GM12878 (cell line): ENCODE data around the gene DNAJB6. TPM values are rescaled to one million over a fixed set of nuclear protein-coding genes. Genes with fewer than 3 reads are reported as not detected.

Experiments
- ATAC-seq: fragments of 200-7000 bp; cut with Tn5 transposase; 3 replicates; pipeline ENCODE4 v1.9.1; 2020; ENCODE audit warnings: mild to moderate bottlenecking, moderate library complexity
- BruUV-seq: library from RNA; stranded (reverse); fragments of 400-500 nt; replicated peaks from 2 replicates; lab custom pipeline; 2021; lab: Mats Ljungman, UMichigan
- CTCF ChIA-PET: fragments of 300-600 bp; sonication (Branson Sonifier 250); formaldehyde crosslinking; extraction: SDS; loops from one replicate; lab custom pipeline; 2021; ENCODE audit warnings: inconsistent platforms; lab: Yijun Ruan, JAX
- POLR2A ChIA-PET: fragments of 350-600 bp; formaldehyde crosslinking; extraction: SDS; loops from one replicate; lab custom pipeline; 2021; ENCODE audit warnings: inconsistent platforms; lab: Charles Lee
- RAD21 ChIA-PET: fragments of 300-600 bp; sonication (Branson Sonifier 250); formaldehyde crosslinking; loops from one replicate; lab custom pipeline; 2023; ENCODE audit warnings: antibody characterized with exemption; ENCODE audit not compliant: unreplicated experiment; lab: Charles Lee
- SMC1A ChIA-PET: fragments of 300-600 bp; sonication (Branson Sonifier 250); formaldehyde crosslinking; loops from one replicate; lab custom pipeline; 2023; ENCODE audit not compliant: unreplicated experiment, uncharacterized antibody; lab: Charles Lee
- DNase-seq: peaks from one replicate; pipeline ENCODE4 v3.0.0-alpha.2; 2011; ENCODE audit warnings: low read depth, low spot score
- FAIRE-seq: peaks from 3 replicates; lab custom pipeline; 2011; peaks lifted over from hg19 to GRCh38; lab: Jason Lieb, UNC
- H2AFZ ChIP-seq: 2 replicates; pipeline ENCODE4 v1.6.0; 2011; ENCODE audit warnings: low read depth, low read length, control low read depth; ENCODE audit not compliant: control insufficient read depth
- H3K27ac ChIP-seq: 2 replicates; pipeline ENCODE4 v1.5.1; 2011; ENCODE audit warnings: control low read depth; ENCODE audit not compliant: control insufficient read depth, insufficient read depth
- H3K27me3 ChIP-seq, 2 experiments: replicated peaks in 1 of 2; 2 replicates each; pipeline versions ENCODE4 v1.6.0 to v1.6.1; 2011; ENCODE audit warnings: low read length in 1 of 2; ENCODE audit not compliant: control insufficient read depth in 2 of 2, insufficient read depth in 2 of 2
- H3K36me3 ChIP-seq, 2 experiments: 2 replicates each; pipeline ENCODE4 v1.5.1; 2011; ENCODE audit warnings: low read length in 1 of 2; ENCODE audit not compliant: control insufficient read depth in 2 of 2, insufficient read depth in 2 of 2
- H3K4me1 ChIP-seq: 2 replicates; pipeline ENCODE4 v1.6.1; 2011; ENCODE audit warnings: mild to moderate bottlenecking, low read length, moderate library complexity, mixed read lengths; ENCODE audit not compliant: control insufficient read depth, insufficient read depth
- H3K4me2 ChIP-seq: 2 replicates; pipeline ENCODE4 v1.6.0; 2011; ENCODE audit warnings: control low read depth; ENCODE audit not compliant: control insufficient read depth, insufficient read depth
- H3K4me3 ChIP-seq: fragments of 200-600 bp; sonication (generic); 2 replicates; pipeline ENCODE4 v1.5.1; 2016
- H3K79me2 ChIP-seq: 2 replicates; pipeline ENCODE4 v1.6.0; 2011; ENCODE audit warnings: low read length; ENCODE audit not compliant: control insufficient read depth, insufficient read depth
- H3K9ac ChIP-seq: 2 replicates; pipeline ENCODE4 v1.8.0; 2011; ENCODE audit warnings: low read length, control low read depth, mixed read lengths; ENCODE audit not compliant: control insufficient read depth, insufficient read depth
- H3K9me3 ChIP-seq: replicated peaks from 3 replicates; pipeline ENCODE4 v1.5.1; 2011; ENCODE audit warnings: mild to moderate bottlenecking, low read length; ENCODE audit not compliant: control insufficient read depth, insufficient read depth
- H4K20me1 ChIP-seq: 2 replicates; pipeline ENCODE4 v1.6.0; 2011; ENCODE audit not compliant: control insufficient read depth, insufficient read depth
- CBFB ChIP-seq: IDR thresholded peaks from 2 replicates; pipeline ENCODE4 v1.6.1; 2016; ENCODE audit warnings: antibody characterized with exemption, low read depth
- CHD4 ChIP-seq: fragments of 200-600 bp; sonication (generic); IDR thresholded peaks from 2 replicates; pipeline ENCODE4 v1.6.1; 2016; ENCODE audit warnings: mild to moderate bottlenecking
- LARP7 ChIP-seq: fragments of 450-650 bp; IDR thresholded peaks from 2 replicates; pipeline ENCODE4 v1.6.1; 2017; ENCODE audit warnings: mild to moderate bottlenecking
- MEF2B ChIP-seq: fragments of 450-650 bp; IDR thresholded peaks from 2 replicates; pipeline ENCODE4 v1.6.1; 2018; ENCODE audit warnings: mild to moderate bottlenecking, moderate library complexity; ENCODE audit not compliant: partially characterized antibody, poor library complexity, severe bottlenecking
- NFXL1 ChIP-seq: fragments of 450-650 bp; IDR thresholded peaks from 2 replicates; pipeline ENCODE4 v1.6.1; 2017; ENCODE audit warnings: antibody characterized with exemption, mild to moderate bottlenecking, borderline replicate concordance
- SIN3A ChIP-seq: IDR thresholded peaks from 2 replicates; pipeline ENCODE4 v1.6.1; 2012; ENCODE audit warnings: low read depth, low read length, improper control_type of control experiment
- SMAD5 ChIP-seq: IDR thresholded peaks from 2 replicates; pipeline ENCODE4 v1.6.1; 2016; ENCODE audit warnings: antibody characterized with exemption, low read depth
- SREBF2 ChIP-seq: IDR thresholded peaks from 2 replicates; pipeline ENCODE4 v1.6.1; 2012; ENCODE audit warnings: mild to moderate bottlenecking, low read length
- SRF ChIP-seq, 2 experiments: IDR thresholded peaks; 2 replicates each; pipeline ENCODE4 v1.6.1; 2011; ENCODE audit warnings: low read depth in 2 of 2, low read length in 2 of 2, mild to moderate bottlenecking in 1 of 2, moderate library complexity in 1 of 2
- SUPT20H ChIP-seq: IDR thresholded peaks from 2 replicates; pipeline ENCODE4 v1.6.1; 2011; ENCODE audit warnings: low read depth, mild to moderate bottlenecking, low read length, moderate library complexity, borderline replicate concordance; ENCODE audit not compliant: control insufficient read depth
- TCF7 ChIP-seq: IDR thresholded peaks from 2 replicates; pipeline ENCODE4 v1.6.1; 2014; ENCODE audit warnings: antibody characterized with exemption, borderline replicate concordance
- YBX1 ChIP-seq: fragments of 450-650 bp; IDR thresholded peaks from 2 replicates; pipeline ENCODE4 v1.6.1; 2016; ENCODE audit warnings: antibody characterized with exemption
- ZNF622 ChIP-seq: fragments of 450-650 bp; IDR thresholded peaks from 2 replicates; pipeline ENCODE4 v1.6.1; 2017; ENCODE audit warnings: mild to moderate bottlenecking, inconsistent platforms
- WGBS: methylation state at CpG from one replicate; pipeline ENCODE4 v1.1.6; 2016; ENCODE audit warnings: low lambda C conversion rate; ENCODE audit not compliant: insufficient replicate concordance, insufficient coverage; ENCODE audit errors: missing lambda C conversion rate; 5-methylcytosine and 5-hydroxymethylcytosine counted together
- in situ Hi-C: fragments of 300-500 bp; cut with MboI; formaldehyde crosslinking; loops from 9 replicates; pipeline ENCODE4 v1.14.3; 2018; ENCODE audit warnings: mixed read lengths
- intact Hi-C: fragments of 100-400 bp; cut with micrococcal nuclease; formaldehyde crosslinking; loops from one replicate; pipeline ENCODE4 v1.14.2; 2022; ENCODE audit not compliant: unreplicated experiment
- polyA plus RNA-seq, 11 experiments: library from polyadenylated mRNA; depleted of rRNA in 4 of 11; unstranded in 6 of 11; stranded (reverse) in 5 of 11; fragments of >200 nt; fragmentation: Nextera tagmentation in 4 of 11; fragmentation: Illumina TruSeq in 1 of 11; extraction: Ambion mirVana in 4 of 11; extraction: Trizol in 1 of 11; gene quantifications; 1 replicate in 1 of 11; 2 replicates in 10 of 11; pipeline versions ENCODE4 v1.2.1 to v1.2.3, GENCODE V29; 2011 to 2016; ENCODE audit warnings: inconsistent platforms in 2 of 11, missing spikeins in 2 of 11, low read depth in 1 of 11
- total RNA-seq, 4 experiments: library from RNA; depleted of rRNA in 3 of 4; stranded (reverse); fragments of >200 nt in 3 of 4; fragmentation: Illumina TruSeq in 1 of 4; extraction: Trizol in 1 of 4; gene quantifications; 2 replicates each; pipeline versions ENCODE4 v1.2.1 to v1.2.3, GENCODE V29; 2013 to 2021
- TF ChIP-seq, protein P1 (sequence below): fragments of 450-650 bp; IDR thresholded peaks from 2 replicates; pipeline ENCODE4 v1.6.1; 2017; ENCODE audit warnings: mild to moderate bottlenecking, moderate library complexity
- TF ChIP-seq, protein P2 (sequence below): IDR thresholded peaks from 2 replicates; pipeline ENCODE4 v1.6.1; 2011; ENCODE audit warnings: borderline replicate concordance, low read depth, mild to moderate bottlenecking, moderate library complexity, mixed read lengths, low read length; ENCODE audit not compliant: insufficient read depth; ENCODE audit errors: extremely low read length

DNAJB6 gene
- total and polyA plus RNA-seq, 10 of the 15 experiments (the other 5 are each of a cell fraction or from before 2014, with no cell fraction given) = 34.5 to 117 (median 53.1) TPM

DNA sequence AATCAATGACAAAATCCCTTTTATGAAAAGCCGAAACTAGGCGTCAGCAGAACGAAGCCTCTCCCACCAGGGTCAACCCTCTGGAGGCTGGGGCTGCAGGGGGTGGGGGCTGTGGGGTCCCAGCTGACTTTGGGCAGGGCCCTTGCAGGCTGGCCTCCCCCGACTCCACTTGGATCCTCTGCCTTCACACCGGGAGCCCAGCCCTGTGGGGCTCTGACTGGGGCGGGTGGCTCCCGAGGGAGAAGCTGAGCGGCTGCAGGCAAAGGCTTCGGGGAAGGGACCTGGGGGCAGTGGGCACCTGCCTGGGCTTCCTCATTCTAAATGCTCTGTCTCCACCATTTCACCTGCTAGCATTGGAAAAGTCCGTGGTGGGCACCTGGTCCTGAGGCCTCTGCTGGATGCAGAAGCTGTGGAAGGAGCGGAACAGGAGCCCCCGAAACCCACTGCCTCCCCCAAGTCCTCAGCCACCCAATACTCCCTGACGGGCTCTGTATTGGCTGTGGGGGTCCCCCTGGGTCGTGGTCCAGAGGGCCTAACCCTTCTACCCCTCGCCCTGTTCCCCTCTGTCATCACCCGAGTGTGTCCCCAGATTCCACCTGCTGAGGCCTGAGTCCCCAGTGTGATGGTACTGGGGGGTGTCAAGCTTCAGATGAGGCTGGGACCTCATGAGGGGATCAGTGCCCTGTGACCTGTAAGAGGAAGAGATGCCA, 108.6 kb downstream of the DNAJB6 start:
- H3K4me1 ChIP-seq = no peaks in the 10 kb centered on the region
- H3K27ac ChIP-seq = no peak overlapping the region
- FAIRE-seq (no peak), ATAC-seq (no peak), DNase-seq (no peak)
- no peaks in the 10 kb centered on the region for H3K36me3 ChIP-seq
- no peak overlapping the region for H3K4me2 ChIP-seq
- no peaks in the 10 kb centered on the region for H3K9me3 ChIP-seq
- H3K9ac ChIP-seq = no peak overlapping the region
- in situ Hi-C loops (no loop called here), intact Hi-C loops (no loop called here)
- POLR2A ChIA-PET = no interaction called here
- CTCF ChIA-PET = no interaction called here
- RAD21 ChIA-PET = no interaction called here
- 25% methylated on average over 15 of the region's 16 CpGs for WGBS
- TF ChIP-seq SMAD5 = no peak
- TF ChIP-seq SREBF2 = no peak
- no peak for TF ChIP-seq MEF2B
- no peaks in the 10 kb centered on the region for H4K20me1 ChIP-seq
- H3K27me3 ChIP-seq = no peaks in the 10 kb centered on the region
- SMC1A ChIA-PET = no interaction called here
- no TSS peak for BruUV-seq
- H3K79me2 ChIP-seq = no peaks in the 10 kb centered on the region
- no peak overlapping the region for H2AFZ ChIP-seq
- H3K4me3 ChIP-seq = no peak overlapping the region

DNA sequence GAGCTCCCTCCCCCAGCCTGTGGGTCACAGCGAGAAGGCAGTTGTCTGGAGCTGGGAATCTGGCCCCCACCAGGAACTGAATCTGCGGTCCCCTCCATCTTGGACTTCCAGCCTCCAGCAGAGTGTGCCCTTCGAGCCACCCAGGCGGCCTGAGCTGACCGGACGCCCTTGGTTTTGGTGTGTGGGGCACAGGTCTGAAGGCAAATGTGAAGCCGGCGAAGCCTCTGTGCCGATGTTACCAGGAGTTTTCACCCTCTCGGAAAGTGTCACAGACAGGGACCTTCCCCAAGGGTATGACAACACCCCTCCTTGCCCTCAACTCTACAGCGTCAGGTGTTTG, 109.1 kb downstream of the DNAJB6 start:
- in situ Hi-C loops = no loop called here
- no peak overlapping the region for H3K4me2 ChIP-seq
- no peak for ATAC-seq
- WGBS = 39% methylated on average over 11 of the region's 11 CpGs
- H3K27ac ChIP-seq = no peak overlapping the region
- ChIA-PET CTCF (no interaction called here), RAD21 (no interaction called here), POLR2A (no interaction called here), SMC1A (no interaction called here)
- H3K9me3 ChIP-seq = no peaks in the 10 kb centered on the region
- intact Hi-C loops = no loop called here
- H3K79me2 ChIP-seq = no peaks in the 10 kb centered on the region
- BruUV-seq = no TSS peak
- H2AFZ ChIP-seq = no peak overlapping the region
- H3K4me1 ChIP-seq = no peaks in the 10 kb centered on the region
- FAIRE-seq = no peak
- H3K9ac ChIP-seq = no peak overlapping the region
- no peaks in the 10 kb centered on the region for H4K20me1 ChIP-seq
- H3K36me3 ChIP-seq = no peaks in the 10 kb centered on the region
- no peak for DNase-seq
- H3K27me3 ChIP-seq = no peaks in the 10 kb centered on the region
- no peak overlapping the region for H3K4me3 ChIP-seq
- TF ChIP-seq ZNF622 = no peak
- TF ChIP-seq YBX1 = no peak
- no peak for TF ChIP-seq TCF7
- no peak for TF ChIP-seq CHD4
- TF ChIP-seq NFXL1 = no peak
- TF ChIP-seq SUPT20H = no peak
- TF ChIP-seq, protein P1, sequence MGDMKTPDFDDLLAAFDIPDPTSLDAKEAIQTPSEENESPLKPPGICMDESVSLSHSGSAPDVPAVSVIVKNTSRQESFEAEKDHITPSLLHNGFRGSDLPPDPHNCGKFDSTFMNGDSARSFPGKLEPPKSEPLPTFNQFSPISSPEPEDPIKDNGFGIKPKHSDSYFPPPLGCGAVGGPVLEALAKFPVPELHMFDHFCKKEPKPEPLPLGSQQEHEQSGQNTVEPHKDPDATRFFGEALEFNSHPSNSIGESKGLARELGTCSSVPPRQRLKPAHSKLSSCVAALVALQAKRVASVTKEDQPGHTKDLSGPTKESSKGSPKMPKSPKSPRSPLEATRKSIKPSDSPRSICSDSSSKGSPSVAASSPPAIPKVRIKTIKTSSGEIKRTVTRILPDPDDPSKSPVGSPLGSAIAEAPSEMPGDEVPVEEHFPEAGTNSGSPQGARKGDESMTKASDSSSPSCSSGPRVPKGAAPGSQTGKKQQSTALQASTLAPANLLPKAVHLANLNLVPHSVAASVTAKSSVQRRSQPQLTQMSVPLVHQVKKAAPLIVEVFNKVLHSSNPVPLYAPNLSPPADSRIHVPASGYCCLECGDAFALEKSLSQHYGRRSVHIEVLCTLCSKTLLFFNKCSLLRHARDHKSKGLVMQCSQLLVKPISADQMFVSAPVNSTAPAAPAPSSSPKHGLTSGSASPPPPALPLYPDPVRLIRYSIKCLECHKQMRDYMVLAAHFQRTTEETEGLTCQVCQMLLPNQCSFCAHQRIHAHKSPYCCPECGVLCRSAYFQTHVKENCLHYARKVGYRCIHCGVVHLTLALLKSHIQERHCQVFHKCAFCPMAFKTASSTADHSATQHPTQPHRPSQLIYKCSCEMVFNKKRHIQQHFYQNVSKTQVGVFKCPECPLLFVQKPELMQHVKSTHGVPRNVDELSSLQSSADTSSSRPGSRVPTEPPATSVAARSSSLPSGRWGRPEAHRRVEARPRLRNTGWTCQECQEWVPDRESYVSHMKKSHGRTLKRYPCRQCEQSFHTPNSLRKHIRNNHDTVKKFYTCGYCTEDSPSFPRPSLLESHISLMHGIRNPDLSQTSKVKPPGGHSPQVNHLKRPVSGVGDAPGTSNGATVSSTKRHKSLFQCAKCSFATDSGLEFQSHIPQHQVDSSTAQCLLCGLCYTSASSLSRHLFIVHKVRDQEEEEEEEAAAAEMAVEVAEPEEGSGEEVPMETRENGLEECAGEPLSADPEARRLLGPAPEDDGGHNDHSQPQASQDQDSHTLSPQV = no peak
- TF ChIP-seq SIN3A = no peak
- TF ChIP-seq CBFB = no peak
- TF ChIP-seq SRF (IDR thresholded peaks at IDR 0.05; ENCODE audit: low read depth in 2 of 2, low read length in 2 of 2) = no peak
- no peak for TF ChIP-seq SMAD5
- TF ChIP-seq LARP7 = no peak
- TF ChIP-seq, protein P2, sequence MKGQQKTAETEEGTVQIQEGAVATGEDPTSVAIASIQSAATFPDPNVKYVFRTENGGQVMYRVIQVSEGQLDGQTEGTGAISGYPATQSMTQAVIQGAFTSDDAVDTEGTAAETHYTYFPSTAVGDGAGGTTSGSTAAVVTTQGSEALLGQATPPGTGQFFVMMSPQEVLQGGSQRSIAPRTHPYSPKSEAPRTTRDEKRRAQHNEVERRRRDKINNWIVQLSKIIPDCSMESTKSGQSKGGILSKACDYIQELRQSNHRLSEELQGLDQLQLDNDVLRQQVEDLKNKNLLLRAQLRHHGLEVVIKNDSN = no peak
